Liver (tissue), 3 donors: Measurements from ENCODE around the gene PYDC1.

Experiments used
- JUND ChIP-seq, 2 donors: IDR thresholded peaks; 2 replicates each; pipeline ENCODE4 v1.6.1; 2016; ENCODE audit warnings: antibody characterized with exemption in 2 of 2
- TF ChIP-seq, protein P1 (sequence below): fragments of 150-350 bp; IDR thresholded peaks from 2 replicates; pipeline ENCODE4 v1.5.1; 2017; ENCODE audit warnings: improper control_type of control experiment, low read depth, low read length; ENCODE audit not compliant: missing input control
- TF ChIP-seq, protein P2 (sequence below): IDR thresholded peaks from 2 replicates; pipeline ENCODE4 v1.6.1; 2016; ENCODE audit warnings: antibody characterized with exemption
- donor health status: healthy.
- donor health status: healthy.

DNA sequence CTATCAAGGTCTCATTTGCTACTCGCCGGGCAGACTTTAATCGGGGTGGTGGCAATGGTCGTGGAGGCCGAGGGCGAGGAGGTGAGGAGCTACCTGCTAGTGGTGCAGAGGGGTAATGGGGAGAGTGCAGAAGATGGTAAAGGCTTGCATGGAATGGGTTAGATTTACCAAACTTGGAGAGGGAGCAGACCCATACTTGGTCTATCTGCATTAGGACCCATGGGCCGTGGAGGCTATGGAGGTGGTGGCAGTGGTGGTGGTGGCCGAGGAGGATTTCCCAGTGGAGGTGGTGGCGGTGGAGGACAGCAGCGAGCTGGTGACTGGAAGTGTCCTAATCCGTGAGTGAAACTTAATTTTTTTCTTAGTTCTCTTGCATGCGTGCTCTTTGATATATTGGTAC lies 26.9 kb downstream of the PYDC1 start:
- TF ChIP-seq, protein P1, sequence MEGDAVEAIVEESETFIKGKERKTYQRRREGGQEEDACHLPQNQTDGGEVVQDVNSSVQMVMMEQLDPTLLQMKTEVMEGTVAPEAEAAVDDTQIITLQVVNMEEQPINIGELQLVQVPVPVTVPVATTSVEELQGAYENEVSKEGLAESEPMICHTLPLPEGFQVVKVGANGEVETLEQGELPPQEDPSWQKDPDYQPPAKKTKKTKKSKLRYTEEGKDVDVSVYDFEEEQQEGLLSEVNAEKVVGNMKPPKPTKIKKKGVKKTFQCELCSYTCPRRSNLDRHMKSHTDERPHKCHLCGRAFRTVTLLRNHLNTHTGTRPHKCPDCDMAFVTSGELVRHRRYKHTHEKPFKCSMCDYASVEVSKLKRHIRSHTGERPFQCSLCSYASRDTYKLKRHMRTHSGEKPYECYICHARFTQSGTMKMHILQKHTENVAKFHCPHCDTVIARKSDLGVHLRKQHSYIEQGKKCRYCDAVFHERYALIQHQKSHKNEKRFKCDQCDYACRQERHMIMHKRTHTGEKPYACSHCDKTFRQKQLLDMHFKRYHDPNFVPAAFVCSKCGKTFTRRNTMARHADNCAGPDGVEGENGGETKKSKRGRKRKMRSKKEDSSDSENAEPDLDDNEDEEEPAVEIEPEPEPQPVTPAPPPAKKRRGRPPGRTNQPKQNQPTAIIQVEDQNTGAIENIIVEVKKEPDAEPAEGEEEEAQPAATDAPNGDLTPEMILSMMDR, result no peak
- no peak for TF ChIP-seq JUND (IDR thresholded peaks at IDR 0.05)
- TF ChIP-seq, protein P2, sequence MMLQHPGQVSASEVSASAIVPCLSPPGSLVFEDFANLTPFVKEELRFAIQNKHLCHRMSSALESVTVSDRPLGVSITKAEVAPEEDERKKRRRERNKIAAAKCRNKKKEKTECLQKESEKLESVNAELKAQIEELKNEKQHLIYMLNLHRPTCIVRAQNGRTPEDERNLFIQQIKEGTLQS, result no peak
